GM15510 (cell line): Measurements from ENCODE around the gene BORCS6.

Experiments used
- POLR2A ChIP-seq: IDR thresholded peaks from 3 replicates; pipeline ENCODE4 v1.6.1; 2011; ENCODE audit warnings: borderline replicate concordance; ENCODE audit not compliant: insufficient read length; ENCODE audit errors: extremely low read depth

BORCS6 gene

GRCh38 chr17:8154608-8155155, 35.3 kb downstream of the BORCS6 start:
- TF ChIP-seq POLR2A: no peak

- peak; percentile 30 for TF ChIP-seq POLR2A
Measured at GRCh38 chr17:8153957-8154607, 35.9 kb downstream of the BORCS6 start.

GRCh38 chr17:8153525-8153956, 36.4 kb downstream of the BORCS6 start:
- no peak for TF ChIP-seq POLR2A

DNA sequence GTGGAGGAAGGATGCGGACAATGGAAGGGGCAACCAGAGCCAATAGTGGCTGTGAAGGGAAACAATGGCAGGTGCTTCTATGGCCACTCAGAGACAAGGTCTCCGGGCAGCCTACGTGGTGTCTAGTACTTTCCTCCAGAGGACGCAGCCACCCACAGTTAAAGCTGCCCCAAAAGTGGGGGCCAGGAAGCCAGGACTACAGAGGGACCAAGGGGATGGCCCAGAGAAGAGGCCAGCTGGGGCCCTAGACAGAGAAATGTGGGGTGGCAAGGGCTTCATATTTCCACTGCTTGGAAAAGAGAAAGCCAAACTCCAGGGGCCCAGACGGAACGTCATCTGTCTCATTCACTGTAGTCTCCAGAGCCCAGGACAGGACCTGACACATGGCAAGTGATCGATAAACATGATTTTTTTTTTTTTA, 36.9 kb downstream of the BORCS6 start:
- TF ChIP-seq POLR2A: no peak

GRCh38 chr17:8152112-8152775, 37.7 kb downstream of the BORCS6 start, which contains the start of gene PER1:
PER1 (minus strand) TSS chr17:8152404; CDS start chr17:8150706, 1,698 bp downstream.
- TF ChIP-seq POLR2A: peak; percentile 84

- TF ChIP-seq POLR2A: no peak
Measured at GRCh38 chr17:8151641-8152111, 38.3 kb downstream of the BORCS6 start.

GRCh38 chr17:8151120-8151640, 38.8 kb downstream of the BORCS6 start:
- peak; percentile 44 for TF ChIP-seq POLR2A

DNA sequence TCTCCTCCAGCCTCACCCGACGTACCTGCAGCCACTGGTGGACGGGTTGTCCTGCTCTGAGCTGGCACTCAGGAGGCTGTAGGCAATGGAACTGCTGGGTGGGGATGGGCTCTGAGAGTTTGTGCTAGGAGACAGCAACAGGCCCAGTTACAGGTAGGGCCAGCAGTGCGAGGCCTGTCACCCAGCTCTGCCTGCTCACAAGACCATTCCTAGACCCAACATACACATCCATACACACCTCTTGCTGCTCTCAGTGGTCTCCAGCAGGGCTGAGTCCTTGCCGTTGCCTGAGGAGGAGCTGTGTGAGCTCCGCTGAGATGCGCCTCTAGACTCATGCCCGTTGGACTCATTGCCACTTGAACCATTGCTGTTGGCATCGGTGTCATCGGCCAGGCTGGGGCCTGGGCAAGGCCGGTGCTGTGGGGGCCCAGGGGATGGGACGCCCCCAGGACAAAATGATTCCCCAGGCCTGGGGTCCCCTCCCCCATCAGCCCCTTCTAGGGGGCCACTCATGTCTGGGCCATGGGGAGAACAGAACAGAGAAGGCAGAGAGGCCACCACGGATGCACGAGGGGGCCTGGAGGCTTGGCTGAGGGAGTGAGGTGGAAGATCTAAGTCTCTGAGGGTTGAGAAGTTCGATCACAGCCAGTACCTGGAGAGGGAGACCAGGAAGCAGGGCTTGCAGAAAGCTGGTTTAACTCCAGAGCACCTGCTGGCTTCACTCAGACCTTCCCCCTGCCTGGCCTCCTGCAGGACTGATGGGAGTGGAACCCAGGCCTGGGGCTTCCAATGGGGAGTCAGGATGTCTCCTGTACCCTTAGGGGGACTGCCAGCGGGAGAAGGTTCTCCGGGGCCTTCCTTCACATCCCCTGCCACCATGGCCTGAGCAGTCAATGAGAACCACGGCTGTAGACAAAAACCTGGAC, 39.5 kb downstream of the BORCS6 start:
- no peak for TF ChIP-seq POLR2A

GRCh38 chr17:8149419-8150193, 40.4 kb downstream of the BORCS6 start:
- no peak for TF ChIP-seq POLR2A

DNA sequence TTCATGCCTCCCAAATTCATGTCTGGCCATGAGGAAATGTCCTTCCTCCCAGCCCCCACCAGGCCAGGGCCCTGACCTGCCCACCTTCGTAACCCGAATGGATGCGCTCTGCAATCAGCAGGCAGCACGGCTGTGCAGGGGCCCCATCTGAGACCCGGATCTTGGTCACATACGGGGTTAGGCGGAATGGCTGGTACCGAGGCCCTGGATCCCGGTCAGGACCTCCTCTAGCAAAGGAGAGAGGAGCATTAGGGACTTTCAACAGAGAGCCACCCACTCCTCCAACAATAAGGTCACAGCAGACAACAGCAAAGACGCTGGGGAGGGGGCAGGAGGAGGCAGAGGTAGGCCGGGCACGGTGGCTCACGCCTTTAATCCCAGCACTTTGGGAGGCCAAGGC, 41.4 kb downstream of the BORCS6 start:
- no peak for TF ChIP-seq POLR2A

- no peak for TF ChIP-seq POLR2A
Measured at GRCh38 chr17:8147805-8148404, 42.1 kb downstream of the BORCS6 start.

GRCh38 chr17:8147141-8147804, 42.7 kb downstream of the BORCS6 start:
- TF ChIP-seq POLR2A: no peak

DNA sequence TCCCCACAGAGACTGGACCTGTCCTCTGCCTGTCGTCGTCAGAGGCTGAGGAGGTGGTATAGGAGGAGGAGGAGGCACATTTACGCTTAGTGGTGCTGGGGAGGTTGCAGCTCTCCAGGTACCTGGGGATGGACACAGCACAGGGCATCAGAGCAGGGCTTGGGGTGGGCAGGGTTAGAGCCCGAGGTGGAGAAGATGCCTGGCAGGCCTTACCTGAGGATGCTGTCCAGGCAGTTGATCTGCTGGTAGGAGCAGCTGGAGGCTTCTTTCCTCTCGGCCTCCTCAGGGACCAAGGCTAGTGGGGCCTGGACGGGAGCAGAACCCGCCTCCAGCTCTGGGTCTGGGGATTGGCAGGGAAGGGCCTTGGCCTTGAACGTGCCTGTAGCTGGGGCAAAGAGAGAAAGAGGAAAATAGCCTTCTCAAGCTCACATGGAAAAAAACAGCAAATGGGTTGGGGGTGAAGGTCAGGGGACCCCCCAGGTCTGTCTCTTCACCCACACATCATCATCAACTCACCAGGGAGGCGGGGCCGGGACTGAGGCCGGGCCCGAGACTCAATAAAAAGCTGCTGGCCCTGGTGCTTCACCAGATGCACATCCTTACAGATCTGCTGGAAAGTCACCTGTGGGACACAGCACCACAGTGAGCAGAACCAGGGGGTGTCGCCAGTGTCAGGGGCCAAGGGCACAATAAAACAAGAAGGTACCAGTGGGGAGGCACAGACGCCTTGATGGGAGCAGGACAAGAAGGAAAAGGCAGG, 43.4 kb downstream of the BORCS6 start:
- no peak for TF ChIP-seq POLR2A

DNA sequence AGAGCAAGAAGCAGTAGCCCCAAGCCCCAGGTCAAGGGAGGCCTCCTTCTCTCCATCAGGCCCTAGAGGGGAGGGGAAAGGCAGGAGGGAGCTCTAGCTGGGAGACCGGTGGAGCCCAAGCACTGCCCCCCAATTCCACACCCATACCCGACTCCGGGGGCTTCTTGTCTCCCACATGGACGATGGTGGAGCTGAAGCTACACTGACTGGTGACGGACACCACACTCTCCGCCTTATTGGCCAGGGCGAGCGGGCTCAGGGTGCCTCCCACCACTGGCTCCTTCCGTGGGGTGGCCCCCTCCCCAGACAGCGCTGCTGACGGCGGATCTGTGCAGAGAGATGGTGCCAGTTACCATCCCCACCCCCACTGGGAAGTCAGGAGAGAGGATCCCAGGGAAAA, 44.2 kb downstream of the BORCS6 start:
- TF ChIP-seq POLR2A: no peak
